UCSD-AML1 (cell line): ENCODE results near the gene CD274.
"Not testable (repeated sequence)": the region's sequence is repeated elsewhere in the genome, so short reads cannot be mapped to it uniquely, and the experiment has no call there.

Source experiments
- DNase-seq: peaks from one replicate; lab custom pipeline; 2025; ENCODE audit not compliant: unreplicated experiment; lab: John Stamatoyannopoulos, UW

The CD274 gene

GRCh38 chr9:5493679-5494511, 43.6 kb downstream of the CD274 start:
- DNase-seq: peak; percentile 48

GRCh38 chr9:5494765-5495164, 44.4 kb downstream of the CD274 start:
- not testable (repeated sequence) for DNase-seq

GRCh38 chr9:5499157-5499556, 48.8 kb downstream of the CD274 start:
- DNase-seq: no peak

- peak; percentile 65 for DNase-seq
Measured at GRCh38 chr9:5499889-5500398, 49.6 kb downstream of the CD274 start.

- peak; percentile 28 for DNase-seq
Measured at GRCh38 chr9:5500441-5501235, 50.3 kb downstream of the CD274 start.

- DNase-seq: no peak
Measured at GRCh38 chr9:5502553-5502952, 52.2 kb downstream of the CD274 start.

- no peak for DNase-seq
Measured at GRCh38 chr9:5509573-5509972, 59.2 kb downstream of the CD274 start.

- no peak for DNase-seq
Measured at GRCh38 chr9:5510360-5510931, 60.1 kb downstream of the CD274 start, which contains the start of gene PDCD1LG2. Gene PDCD1LG2, plus strand, starts transcription at chr9:5510531. Its CDS starts 12,016 bp downstream, at chr9:5522547.

GRCh38 chr9:5510989-5511388, 60.6 kb downstream of the CD274 start:
- no peak for DNase-seq

- DNase-seq: no peak
Measured at GRCh38 chr9:5511476-5511875, 61.1 kb downstream of the CD274 start.

- no peak for DNase-seq
Measured at GRCh38 chr9:5511935-5512580, 61.7 kb downstream of the CD274 start.

GRCh38 chr9:5512658-5513452, 62.5 kb downstream of the CD274 start:
- no peak for DNase-seq

- no peak for DNase-seq
Measured at GRCh38 chr9:5513966-5514616, 63.7 kb downstream of the CD274 start.

GRCh38 chr9:5514617-5515260, 64.4 kb downstream of the CD274 start:
- no peak for DNase-seq

GRCh38 chr9:5515261-5515650, 64.9 kb downstream of the CD274 start:
- no peak for DNase-seq

- no peak for DNase-seq
Measured at GRCh38 chr9:5516453-5517220, 66.3 kb downstream of the CD274 start.

- no peak for DNase-seq
Measured at GRCh38 chr9:5518171-5518936, 68.0 kb downstream of the CD274 start.

GRCh38 chr9:5518937-5519319, 68.6 kb downstream of the CD274 start:
- DNase-seq: peak; percentile 33
